Measurements from ENCODE around the gene LRRC38. TPM values are rescaled to one million over a fixed set of nuclear protein-coding genes. Genes with fewer than 3 reads are reported as not detected.

The LRRC38 gene
- polyA plus RNA-seq, 1 experiment, result not detected

DNA sequence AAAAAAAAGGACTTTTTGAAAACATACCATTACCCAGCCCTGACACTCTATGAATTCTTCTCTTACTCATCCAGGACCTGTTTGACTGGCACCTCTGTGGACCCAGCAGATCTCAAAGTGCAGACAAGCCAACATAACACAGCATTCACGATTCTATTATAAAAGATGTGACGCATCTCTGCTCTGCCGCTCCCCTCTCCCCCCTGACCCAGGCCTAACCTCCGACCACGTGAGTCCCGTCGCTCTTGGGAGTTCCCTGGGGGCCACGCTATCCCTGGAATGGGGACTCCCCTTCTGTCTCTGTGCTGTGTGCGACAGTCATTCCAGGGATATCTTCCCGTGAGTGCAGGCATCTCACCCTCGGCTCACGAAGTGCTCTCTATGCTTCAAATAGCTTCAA lies 21.1 kb downstream of the LRRC38 start:
- TF ChIP-seq CTCF (IDR thresholded peaks at IDR 0.05; ENCODE audit: insufficient read depth, low read depth, low read length), result no peak
- ChIA-PET POLR2A (no interaction called here), CTCF (no interaction called here)
- H3K36me3 ChIP-seq (ENCODE audit: control insufficient read depth, insufficient read depth, low read length), result no peaks in the 10 kb centered on the region
- H3K27me3 ChIP-seq (ENCODE audit: control insufficient read depth, insufficient read depth, low read length), result no peaks in the 10 kb centered on the region
- no peak for DNase-seq (ENCODE audit: low read depth)
- H3K4me3 ChIP-seq (ENCODE audit: low read depth, low read length), result no peak overlapping the region

GRCh38 chr1:13487957-13488356 lies 25.8 kb downstream of the LRRC38 start:
- no peak overlapping the region for H3K4me3 ChIP-seq (ENCODE audit: low read depth, low read length)
- DNase-seq (ENCODE audit: low read depth), result no peak
- ChIA-PET POLR2A (no interaction called here), CTCF (no interaction called here)
- H3K27me3 ChIP-seq (ENCODE audit: control insufficient read depth, insufficient read depth, low read length), result no peaks in the 10 kb centered on the region
- TF ChIP-seq CTCF (IDR thresholded peaks at IDR 0.05; ENCODE audit: insufficient read depth, low read depth, low read length), result no peak
- H3K36me3 ChIP-seq (ENCODE audit: control insufficient read depth, insufficient read depth, low read length), result no peaks in the 10 kb centered on the region

DNA sequence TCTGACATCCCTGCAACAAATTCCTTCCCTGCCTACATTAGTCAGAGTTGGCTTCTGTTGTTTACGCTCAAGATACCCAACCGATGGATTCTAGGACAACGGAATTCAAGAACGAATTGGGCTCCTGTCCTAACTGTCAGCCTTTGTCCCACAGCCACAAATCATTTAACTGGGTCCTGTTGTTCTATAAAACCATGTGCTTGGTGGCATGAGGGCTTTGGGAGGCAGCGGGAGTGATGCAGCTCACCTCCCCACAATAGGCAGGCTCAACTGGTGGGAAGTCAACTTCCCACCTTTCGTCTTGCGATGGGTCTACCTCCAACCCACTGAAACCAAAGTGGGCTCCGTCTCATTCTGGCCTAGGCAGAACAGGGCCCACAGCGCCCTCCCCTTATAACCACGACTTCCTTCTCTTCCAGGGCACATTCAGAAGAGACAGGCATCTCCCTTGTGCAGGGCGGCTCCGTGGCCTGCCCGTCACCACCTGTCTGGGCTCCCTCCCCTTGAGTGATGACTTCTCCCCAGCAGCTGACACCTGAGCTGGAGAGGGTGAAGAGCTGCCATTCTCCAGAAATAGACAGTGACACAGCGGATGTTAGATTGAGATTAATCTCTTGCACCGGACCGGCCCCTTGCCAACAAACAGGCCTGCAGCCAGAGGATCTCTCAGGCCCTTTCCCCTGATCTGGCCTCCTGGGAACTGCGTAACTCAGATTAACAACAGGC lies 26.5 kb downstream of the LRRC38 start:
- POLR2A ChIA-PET, result no interaction called here
- CTCF ChIA-PET, result no interaction called here
- Histone ChIP-seq H3K27me3 (ENCODE audit: control insufficient read depth, insufficient read depth, low read length) (no peaks in the 10 kb centered on the region), H3K4me3 (ENCODE audit: low read depth, low read length) (no peak overlapping the region), H3K36me3 (ENCODE audit: control insufficient read depth, insufficient read depth, low read length) (no peaks in the 10 kb centered on the region)
- no peak for DNase-seq (ENCODE audit: low read depth)
- TF ChIP-seq CTCF (IDR thresholded peaks at IDR 0.05; ENCODE audit: insufficient read depth, low read depth, low read length), result no peak

DNA sequence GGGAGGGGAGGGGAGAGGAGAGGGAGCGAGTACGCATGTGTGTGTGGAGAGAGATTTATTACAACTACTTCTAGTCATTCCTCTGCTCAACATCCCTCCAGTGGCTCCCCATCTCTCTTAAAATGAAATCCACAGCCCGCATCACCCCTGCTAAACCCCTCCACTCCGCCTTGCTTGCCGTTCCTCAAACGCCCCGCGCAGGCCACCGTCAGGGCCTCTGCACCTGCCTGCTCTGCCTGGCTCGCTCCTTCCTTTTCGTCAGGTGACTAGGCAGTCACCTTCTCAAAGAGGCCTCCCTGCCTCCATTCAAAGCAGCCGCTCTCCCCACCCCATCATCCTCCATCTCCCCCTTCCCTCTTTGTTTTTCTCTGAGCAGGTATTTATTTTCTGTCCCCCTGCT lies 29.9 kb downstream of the LRRC38 start:
- no peaks in the 10 kb centered on the region for H3K36me3 ChIP-seq (ENCODE audit: control insufficient read depth, insufficient read depth, low read length)
- POLR2A ChIA-PET, result no interaction called here
- no peaks in the 10 kb centered on the region for H3K27me3 ChIP-seq (ENCODE audit: control insufficient read depth, insufficient read depth, low read length)
- no peak for TF ChIP-seq CTCF (IDR thresholded peaks at IDR 0.05; ENCODE audit: insufficient read depth, low read depth, low read length)
- CTCF ChIA-PET, result interaction anchor here (0.5 kb wide), 1 partner anchor 462 kb away, joined by 4 read pairs; no protein-coding TSS in a partner anchor
- no peak for DNase-seq (ENCODE audit: low read depth)
- no peak overlapping the region for H3K4me3 ChIP-seq (ENCODE audit: low read depth, low read length)

DNA sequence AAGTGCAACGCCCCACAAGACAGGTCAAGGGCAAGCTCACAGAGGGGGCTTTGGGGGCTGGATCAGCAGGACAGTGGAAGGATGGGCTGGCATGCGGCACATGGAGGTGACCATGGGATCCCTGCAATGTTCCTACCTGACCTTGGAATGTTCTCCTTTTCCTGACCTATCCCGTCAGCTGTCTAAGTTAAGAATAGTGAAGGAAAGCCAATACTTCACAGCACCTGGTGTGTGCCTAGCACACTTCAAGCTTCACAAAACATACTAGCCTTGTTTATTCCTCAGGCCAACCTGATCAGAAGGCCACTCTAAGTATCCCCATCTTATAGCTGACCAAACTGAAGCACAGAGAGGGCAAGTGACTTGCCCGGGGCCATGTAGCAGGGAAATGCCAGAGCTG lies 31.2 kb downstream of the LRRC38 start:
- DNase-seq (ENCODE audit: low read depth), result no peak
- Histone ChIP-seq H3K27me3 (ENCODE audit: control insufficient read depth, insufficient read depth, low read length) (no peaks in the 10 kb centered on the region), H3K36me3 (ENCODE audit: control insufficient read depth, insufficient read depth, low read length) (no peaks in the 10 kb centered on the region), H3K4me3 (ENCODE audit: low read depth, low read length) (no peak overlapping the region)
- TF ChIP-seq CTCF (IDR thresholded peaks at IDR 0.05; ENCODE audit: insufficient read depth, low read depth, low read length), result no peak
- ChIA-PET CTCF (no interaction called here), POLR2A (no interaction called here)
